PC-3 (cell line): ENCODE measurements around the gene CMPK1. TPM values are rescaled to one million over a fixed set of nuclear protein-coding genes. Genes with fewer than 3 reads are reported as not detected.

Experiments used
- ATAC-seq: fragments of 200-7000 bp; cut with Tn5 transposase; 2 replicates; pipeline ENCODE4 v1.9.1; 2020; ENCODE audit warnings: mild to moderate bottlenecking, moderate library complexity
- BruUV-seq: library from RNA; stranded (reverse); fragments of 400-500 nt; replicated peaks from 2 replicates; lab custom pipeline; 2021; lab: Mats Ljungman, UMichigan
- CTCF ChIA-PET: fragments of 300-600 bp; sonication (Branson Sonifier 250); formaldehyde crosslinking; loops from one replicate; lab custom pipeline; 2022; ENCODE audit warnings: antibody characterized with exemption; lab: Charles Lee
- POLR2A ChIA-PET: fragments of 300-600 bp; sonication (Branson Sonifier 250); formaldehyde crosslinking; loops from one replicate; lab custom pipeline; 2022; ENCODE audit warnings: antibody characterized with exemption; ENCODE audit not compliant: unreplicated experiment; lab: Charles Lee
- DNase-seq: peaks from one replicate; pipeline ENCODE4 v3.0.0-alpha.2; 2015
- H2AFZ ChIP-seq: fragments of 300-600 bp; sonication (generic); 2 replicates; pipeline ENCODE4 v1.6.0; 2016; ENCODE audit warnings: antibody characterized with exemption, low read length
- H3F3A ChIP-seq: fragments of 300-600 bp; sonication (generic); one replicate; pipeline ENCODE4 v1.6.0; 2017; ENCODE audit warnings: antibody characterized with exemption, low read length, control low read depth, mild to moderate bottlenecking; ENCODE audit not compliant: unreplicated experiment
- H3K27ac ChIP-seq: fragments of 300-600 bp; sonication (generic); 2 replicates; pipeline ENCODE4 v1.5.1; 2016; ENCODE audit warnings: mild to moderate bottlenecking, low read length
- H3K27me3 ChIP-seq: fragments of 300-600 bp; sonication (generic); 2 replicates; pipeline ENCODE4 v1.6.1; 2016; ENCODE audit warnings: low read length, mixed read lengths
- H3K36me3 ChIP-seq: fragments of 300-600 bp; sonication (generic); 2 replicates; pipeline ENCODE4 v1.6.1; 2016; ENCODE audit warnings: low read depth, mixed run types, low read length, mixed read lengths
- H3K4me1 ChIP-seq: fragments of 300-600 bp; sonication (generic); 2 replicates; pipeline ENCODE4 v1.5.1; 2016; ENCODE audit warnings: low read length; ENCODE audit not compliant: insufficient read depth
- H3K4me2 ChIP-seq: fragments of 300-600 bp; sonication (generic); 2 replicates; pipeline ENCODE4 v1.6.0; 2016; ENCODE audit warnings: low read length
- H3K4me3 ChIP-seq: fragments of 300-600 bp; sonication (generic); 2 replicates; pipeline ENCODE4 v1.5.1; 2016; ENCODE audit warnings: mild to moderate bottlenecking, low read length, mixed read lengths
- H3K79me2 ChIP-seq: fragments of 300-600 bp; sonication (generic); 2 replicates; pipeline ENCODE4 v1.6.1; 2017; ENCODE audit warnings: low read length, mixed read lengths
- H3K9ac ChIP-seq: fragments of 300-600 bp; sonication (generic); 2 replicates; pipeline ENCODE4 v1.6.0; 2016; ENCODE audit warnings: mild to moderate bottlenecking, low read length
- H3K9me2 ChIP-seq: fragments of 300-600 bp; sonication (generic); replicated peaks from 2 replicates; pipeline ENCODE4 v1.6.1; 2016; ENCODE audit warnings: mixed run types, low read length, mixed read lengths
- H3K9me3 ChIP-seq: fragments of 300-600 bp; sonication (generic); 2 replicates; pipeline ENCODE4 v1.6.1; 2016; ENCODE audit warnings: low read length, mixed read lengths
- H4K20me1 ChIP-seq: fragments of 300-600 bp; sonication (generic); 2 replicates; pipeline ENCODE4 v1.6.1; 2016; ENCODE audit warnings: low read length, mixed read lengths
- EZH2 ChIP-seq: fragments of 300-600 bp; sonication (generic); IDR thresholded peaks from one replicate; pipeline ENCODE4 v1.6.1; 2017; ENCODE audit warnings: antibody characterized with exemption, mild to moderate bottlenecking, low read length; ENCODE audit not compliant: unreplicated experiment
- EZH2phosphoT487 ChIP-seq: fragments of 300-600 bp; sonication (generic); IDR thresholded peaks from 2 replicates; pipeline ENCODE4 v1.6.1; 2018; ENCODE audit warnings: mild to moderate bottlenecking, antibody characterized with exemption, low read length, borderline replicate concordance
- intact Hi-C: fragments of 100-400 bp; cut with micrococcal nuclease; formaldehyde crosslinking; loops from 2 replicates; pipeline ENCODE4 v1.9.0; 2023
- total RNA-seq: library from RNA; depleted of rRNA; stranded (reverse); fragments of >200 nt; gene quantifications from 2 replicates; pipeline ENCODE4 v1.2.3, GENCODE V29; 2014
- TF ChIP-seq, protein P1 (sequence below): fragments of 300-600 bp; sonication (generic); conservative IDR thresholded peaks from 2 replicates; pipeline ENCODE4 v1.5.1; 2017; ENCODE audit warnings: antibody characterized with exemption, low read depth, mild to moderate bottlenecking, low read length

The CMPK1 gene
- total RNA-seq, 1 experiment from 2014 or later, result 86.2 TPM

DNA sequence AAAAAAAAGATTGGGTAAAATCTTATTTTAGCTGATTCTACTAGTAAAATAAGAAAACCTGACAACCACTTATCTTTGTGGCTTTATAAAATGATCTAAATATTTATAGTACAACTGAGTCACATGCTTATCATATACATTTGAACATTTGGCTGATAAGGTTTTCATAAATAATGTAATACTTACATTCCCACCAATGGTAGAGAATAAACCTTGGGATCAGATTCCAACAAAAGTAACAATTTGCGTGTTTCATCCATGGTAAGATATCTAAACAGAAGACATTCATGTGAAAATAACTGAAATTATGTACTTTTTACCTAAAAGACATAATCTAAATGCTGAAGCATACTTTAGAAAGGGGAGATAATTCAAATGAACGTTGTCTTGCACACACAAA lies 38.0 kb upstream of the CMPK1 start:
- Histone ChIP-seq H3K9ac (no peak overlapping the region), H3F3A (no peaks in the 10 kb centered on the region), H4K20me1 (no peaks in the 10 kb centered on the region), H3K9me3 (no peaks in the 10 kb centered on the region), H2AFZ (no peak overlapping the region), H3K27ac (no peak overlapping the region), H3K79me2 (no peaks in the 10 kb centered on the region), H3K4me2 (no peak overlapping the region), H3K27me3 (no peaks in the 10 kb centered on the region), H3K9me2 (no peaks in the 10 kb centered on the region), H3K36me3 (peaks cover 40% of the 10 kb centered on the region), H3K4me3 (no peak overlapping the region), H3K4me1 (no peaks in the 10 kb centered on the region)
- no peak for DNase-seq
- ChIA-PET CTCF (no interaction called here), POLR2A (no interaction called here)
- no peak for TF ChIP-seq EZH2
- no peak for TF ChIP-seq EZH2phosphoT487
- TF ChIP-seq, protein P1, sequence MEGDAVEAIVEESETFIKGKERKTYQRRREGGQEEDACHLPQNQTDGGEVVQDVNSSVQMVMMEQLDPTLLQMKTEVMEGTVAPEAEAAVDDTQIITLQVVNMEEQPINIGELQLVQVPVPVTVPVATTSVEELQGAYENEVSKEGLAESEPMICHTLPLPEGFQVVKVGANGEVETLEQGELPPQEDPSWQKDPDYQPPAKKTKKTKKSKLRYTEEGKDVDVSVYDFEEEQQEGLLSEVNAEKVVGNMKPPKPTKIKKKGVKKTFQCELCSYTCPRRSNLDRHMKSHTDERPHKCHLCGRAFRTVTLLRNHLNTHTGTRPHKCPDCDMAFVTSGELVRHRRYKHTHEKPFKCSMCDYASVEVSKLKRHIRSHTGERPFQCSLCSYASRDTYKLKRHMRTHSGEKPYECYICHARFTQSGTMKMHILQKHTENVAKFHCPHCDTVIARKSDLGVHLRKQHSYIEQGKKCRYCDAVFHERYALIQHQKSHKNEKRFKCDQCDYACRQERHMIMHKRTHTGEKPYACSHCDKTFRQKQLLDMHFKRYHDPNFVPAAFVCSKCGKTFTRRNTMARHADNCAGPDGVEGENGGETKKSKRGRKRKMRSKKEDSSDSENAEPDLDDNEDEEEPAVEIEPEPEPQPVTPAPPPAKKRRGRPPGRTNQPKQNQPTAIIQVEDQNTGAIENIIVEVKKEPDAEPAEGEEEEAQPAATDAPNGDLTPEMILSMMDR, result no peak
- intact Hi-C loops, result no loop called here
- no peak for ATAC-seq
- BruUV-seq, result no TSS peak

GRCh38 chr1:47298025-47298699 lies 35.4 kb upstream of the CMPK1 start:
- H3K79me2 ChIP-seq, result no peaks in the 10 kb centered on the region
- DNase-seq (no peak), ATAC-seq (no peak)
- no peak overlapping the region for H2AFZ ChIP-seq
- BruUV-seq, result no TSS peak
- intact Hi-C loops, result no loop called here
- H3K27ac ChIP-seq, result no peak overlapping the region
- H3K9ac ChIP-seq, result no peak overlapping the region
- no peak overlapping the region for H3K4me2 ChIP-seq
- H3K9me3 ChIP-seq, result no peaks in the 10 kb centered on the region
- H3K4me3 ChIP-seq, result no peak overlapping the region
- TF ChIP-seq, protein P1, result no peak
- no peak for TF ChIP-seq EZH2phosphoT487
- no peak for TF ChIP-seq EZH2
- POLR2A ChIA-PET, result no interaction called here
- no peaks in the 10 kb centered on the region for H3K27me3 ChIP-seq
- H3K9me2 ChIP-seq, result no peaks in the 10 kb centered on the region
- no peaks in the 10 kb centered on the region for H4K20me1 ChIP-seq
- CTCF ChIA-PET, result interaction anchor here (0.7 kb wide), 1 partner anchor 440 kb away, joined by 8 read pairs; no protein-coding TSS in a partner anchor
- peaks cover 51% of the 10 kb centered on the region for H3K36me3 ChIP-seq
- H3F3A ChIP-seq, result no peaks in the 10 kb centered on the region
- H3K4me1 ChIP-seq, result no peaks in the 10 kb centered on the region

DNA sequence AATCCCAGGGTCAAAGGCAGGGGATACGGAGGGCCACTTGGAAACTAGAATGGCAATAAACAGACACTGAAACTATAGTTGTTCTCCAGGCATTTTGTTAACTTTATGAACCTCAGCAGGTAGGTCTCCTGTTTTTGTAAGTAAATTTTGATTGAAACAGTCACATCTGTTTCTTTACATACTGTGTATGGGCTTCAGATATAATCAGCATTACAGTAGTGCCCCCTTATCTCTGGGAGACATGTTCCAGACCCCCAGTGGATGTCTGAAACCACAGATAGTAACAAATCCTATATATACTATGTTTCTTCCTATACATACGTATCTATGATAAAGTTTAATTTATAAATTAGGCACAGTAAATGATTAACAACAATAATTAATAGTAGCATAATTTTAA lies 31.1 kb upstream of the CMPK1 start:
- CTCF ChIA-PET, result no interaction called here

More for the DNA sequence above, 31.1 kb upstream of the CMPK1 start:
- Histone ChIP-seq H3K79me2 (peaks cover 14% of the 10 kb centered on the region), H3K36me3 (peaks cover 51% of the 10 kb centered on the region), H3K4me1 (no peaks in the 10 kb centered on the region), H3K9me3 (no peaks in the 10 kb centered on the region), H3K27ac (no peak overlapping the region), H3K9ac (no peak overlapping the region), H3K4me2 (no peak overlapping the region), H3K27me3 (no peaks in the 10 kb centered on the region), H3K9me2 (no peaks in the 10 kb centered on the region), H3F3A (no peaks in the 10 kb centered on the region), H3K4me3 (no peak overlapping the region), H2AFZ (no peak overlapping the region), H4K20me1 (no peaks in the 10 kb centered on the region)
- no peak for ATAC-seq
- DNase-seq, result no peak
- intact Hi-C loops, result no loop called here
- BruUV-seq, result no TSS peak
- TF ChIP-seq, protein P1, result no peak
- TF ChIP-seq EZH2 (no peak), EZH2phosphoT487 (no peak)
- POLR2A ChIA-PET, result no interaction called here
